ENCODE results near the gene CCDC61.

Gene CCDC61

GRCh38 chr19:45994998-45995714, at the start of gene CCDC61:
CCDC61 (plus strand) TSS chr19:45995467; CDS start chr19:46003019, 7,552 bp downstream.
- DNase-seq: peak; percentile 99
- TF ChIP-seq POLR2A (IDR thresholded peaks at IDR 0.05; ENCODE audit: low read length) (peak; percentile 77), GATA1 (IDR thresholded peaks at IDR 0.05; ENCODE audit: low read depth, low read length) (no peak)

DNA sequence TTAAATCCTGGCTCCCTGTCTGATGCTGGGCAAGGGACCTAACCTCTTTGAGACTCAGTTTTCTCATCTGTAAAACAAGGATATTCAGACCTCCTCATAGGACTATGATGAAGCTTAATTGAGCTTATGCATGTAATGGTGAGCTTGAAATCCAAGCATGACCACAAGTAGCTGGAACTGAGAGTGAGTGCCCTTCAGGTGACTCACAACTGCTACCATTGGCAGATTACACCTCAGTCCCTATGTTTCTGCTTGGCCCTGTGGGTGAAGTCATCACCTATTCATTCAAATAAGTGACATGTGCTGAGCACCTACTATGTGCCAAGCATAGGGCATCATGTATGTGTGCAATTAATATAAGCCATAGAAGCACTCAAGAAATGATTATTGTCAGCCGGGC, 47.3 kb upstream of the CCDC61 start:
- TF ChIP-seq GATA1 (IDR thresholded peaks at IDR 0.05; ENCODE audit: low read depth, low read length) (no peak), POLR2A (IDR thresholded peaks at IDR 0.05; ENCODE audit: low read length) (no peak)
- no peak for DNase-seq

DNA sequence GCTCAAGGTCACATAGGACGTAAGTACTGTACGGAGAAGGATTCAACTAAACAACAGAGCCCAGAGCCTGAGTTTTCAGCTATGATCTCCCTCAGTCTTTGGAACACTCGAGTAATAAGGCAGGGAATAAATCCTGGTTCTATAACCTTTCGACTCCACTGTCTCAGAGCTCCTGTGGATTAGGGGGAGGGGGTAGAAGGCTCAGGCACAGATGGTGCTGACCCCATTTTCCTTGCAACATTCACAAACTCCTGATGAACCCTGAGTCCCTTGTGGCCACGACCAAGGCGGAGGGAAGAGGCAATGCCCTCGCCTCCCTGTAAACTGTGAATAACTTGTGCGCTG, 43.0 kb upstream of the CCDC61 start:
- DNase-seq: no peak
- TF ChIP-seq GATA1 (IDR thresholded peaks at IDR 0.05; ENCODE audit: low read depth, low read length) (no peak), POLR2A (IDR thresholded peaks at IDR 0.05; ENCODE audit: low read length) (no peak)

DNA sequence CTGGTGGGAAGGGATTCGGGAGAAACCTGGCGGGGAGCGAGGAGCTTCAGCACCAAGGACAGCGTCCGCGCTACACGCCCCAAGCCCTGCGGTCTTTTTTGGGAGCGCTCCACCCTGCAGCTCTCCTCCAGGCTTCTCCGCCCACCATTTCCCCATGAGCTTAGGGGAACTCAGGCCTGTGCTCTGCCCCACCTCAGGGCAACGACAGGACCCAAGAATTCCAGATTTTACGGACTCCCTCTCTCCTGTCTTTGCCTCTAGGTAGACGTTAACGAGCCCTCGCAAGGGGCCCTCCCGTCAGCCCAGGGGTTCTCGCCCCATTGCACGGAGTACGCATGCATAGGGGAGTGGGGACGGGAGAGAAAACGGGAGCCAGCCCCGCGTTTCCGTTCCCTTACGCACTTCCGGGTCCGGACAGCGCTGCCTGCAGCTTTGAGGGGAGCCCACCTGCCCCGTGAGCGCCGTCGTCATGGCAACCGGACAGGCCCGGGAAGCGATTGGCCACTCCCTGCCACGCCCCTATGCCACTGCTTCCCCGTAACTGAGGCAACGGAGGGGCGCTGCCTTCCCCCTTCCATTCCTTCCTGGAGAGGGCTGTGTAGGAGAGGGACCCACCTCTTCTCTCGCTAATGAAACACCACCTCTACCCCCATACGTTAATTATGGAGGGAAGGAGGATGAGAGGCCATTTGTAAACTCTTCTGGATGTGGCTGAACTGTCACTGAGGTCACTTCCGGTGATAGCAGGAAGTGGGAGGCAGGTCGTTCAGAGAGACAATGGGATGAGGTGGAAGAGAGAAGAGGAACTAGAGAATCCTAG, 42.4 kb upstream of the CCDC61 start:
- TF ChIP-seq POLR2A (IDR thresholded peaks at IDR 0.05; ENCODE audit: low read length): no peak
- TF ChIP-seq GATA1 (IDR thresholded peaks at IDR 0.05; ENCODE audit: low read depth, low read length): no peak
- DNase-seq: peak; percentile 48 to 66

DNA sequence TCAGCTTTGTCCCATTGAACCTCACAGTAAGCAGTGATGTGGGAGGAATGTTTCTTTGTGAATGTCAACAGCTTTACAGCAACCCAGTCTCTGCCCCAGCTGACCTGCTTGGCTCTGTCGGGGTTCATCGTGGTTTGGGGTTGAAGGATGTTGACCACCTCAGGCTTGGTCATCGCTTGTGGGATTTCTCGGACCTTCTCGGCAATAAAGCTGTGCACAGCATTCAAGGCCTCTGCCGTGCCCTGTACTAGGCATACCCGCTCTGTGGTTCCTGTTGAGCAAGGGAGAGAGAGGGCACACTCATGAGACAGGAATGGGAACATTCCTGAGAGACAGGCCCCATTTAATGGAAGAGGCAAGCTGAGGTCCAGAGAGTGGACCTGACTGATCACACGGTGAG, 41.6 kb upstream of the CCDC61 start:
- TF ChIP-seq POLR2A (IDR thresholded peaks at IDR 0.05; ENCODE audit: low read length): no peak
- no peak for TF ChIP-seq GATA1 (IDR thresholded peaks at IDR 0.05; ENCODE audit: low read depth, low read length)
- DNase-seq: no peak

- TF ChIP-seq POLR2A (IDR thresholded peaks at IDR 0.05; ENCODE audit: low read length) (no peak), GATA1 (IDR thresholded peaks at IDR 0.05; ENCODE audit: low read depth, low read length) (no peak)
- DNase-seq: no peak
These were observed 41.1 kb upstream of the CCDC61 start for GRCh38 chr19:45954156-45954555.

GRCh38 chr19:45955905-45956608, 39.2 kb upstream of the CCDC61 start:
- TF ChIP-seq POLR2A (IDR thresholded peaks at IDR 0.05; ENCODE audit: low read length): no peak
- TF ChIP-seq GATA1 (IDR thresholded peaks at IDR 0.05; ENCODE audit: low read depth, low read length): no peak
- DNase-seq: no peak

DNA sequence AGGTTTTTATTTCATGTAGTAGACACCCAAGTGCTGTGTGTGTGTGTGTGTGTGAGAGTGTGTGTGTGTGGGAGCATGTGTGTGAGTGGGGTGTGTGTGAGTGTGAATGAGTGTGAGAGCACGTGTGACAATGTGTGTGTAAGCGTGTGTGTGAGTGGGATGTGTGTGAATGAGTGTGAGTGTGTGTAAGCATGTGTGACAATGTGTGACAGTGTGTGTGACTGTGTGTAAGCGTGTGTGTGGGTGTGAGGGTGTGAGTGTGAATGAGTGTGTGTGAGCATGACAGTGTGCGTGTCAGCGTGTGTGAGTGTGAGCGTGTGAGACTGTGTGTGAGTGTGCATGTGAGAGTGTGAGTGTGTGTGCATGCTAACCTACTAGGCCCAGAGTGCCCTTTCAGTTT, 36.9 kb upstream of the CCDC61 start:
- DNase-seq: no peak
- no peak for TF ChIP-seq POLR2A (IDR thresholded peaks at IDR 0.05; ENCODE audit: low read length)
- TF ChIP-seq GATA1 (IDR thresholded peaks at IDR 0.05; ENCODE audit: low read depth, low read length): no peak

DNA sequence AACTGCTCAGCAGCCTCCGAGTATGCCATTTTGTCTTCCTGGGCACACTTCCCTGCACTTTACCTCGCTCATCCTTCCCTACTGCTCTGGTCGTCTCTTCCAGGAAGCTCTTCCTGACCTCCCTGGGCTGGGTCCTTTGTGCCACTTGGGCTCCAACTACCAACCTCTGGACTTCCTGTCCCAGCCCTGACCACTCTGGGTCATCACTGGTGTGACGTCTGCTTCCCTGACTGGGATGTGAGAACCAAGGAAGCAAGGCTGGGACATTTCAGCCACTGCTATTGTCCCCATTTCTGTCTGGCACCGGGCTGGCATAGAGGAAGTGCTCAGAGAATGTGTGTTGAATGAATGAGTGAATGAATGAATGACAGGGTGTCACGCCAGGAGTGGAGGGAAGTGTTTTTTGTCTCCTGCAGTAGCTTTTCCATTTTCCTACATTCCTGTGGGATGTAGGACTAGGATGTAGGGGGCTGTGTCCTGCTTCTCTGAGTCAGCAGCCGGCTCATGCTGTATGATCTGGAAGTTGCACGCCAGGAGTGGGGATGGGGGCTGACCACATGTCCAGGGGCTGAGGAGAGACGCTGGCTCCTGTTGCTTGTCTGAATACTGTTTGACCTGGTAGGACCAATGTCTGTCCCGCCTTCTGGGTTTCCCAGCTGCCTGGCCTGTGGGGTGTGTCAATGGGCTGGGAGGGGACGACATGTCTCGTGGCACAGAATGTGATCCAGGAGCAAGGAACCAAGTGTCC, 36.3 kb upstream of the CCDC61 start:
- TF ChIP-seq POLR2A (IDR thresholded peaks at IDR 0.05; ENCODE audit: low read length): no peak
- no peak for TF ChIP-seq GATA1 (IDR thresholded peaks at IDR 0.05; ENCODE audit: low read depth, low read length)
- no peak for DNase-seq

DNA sequence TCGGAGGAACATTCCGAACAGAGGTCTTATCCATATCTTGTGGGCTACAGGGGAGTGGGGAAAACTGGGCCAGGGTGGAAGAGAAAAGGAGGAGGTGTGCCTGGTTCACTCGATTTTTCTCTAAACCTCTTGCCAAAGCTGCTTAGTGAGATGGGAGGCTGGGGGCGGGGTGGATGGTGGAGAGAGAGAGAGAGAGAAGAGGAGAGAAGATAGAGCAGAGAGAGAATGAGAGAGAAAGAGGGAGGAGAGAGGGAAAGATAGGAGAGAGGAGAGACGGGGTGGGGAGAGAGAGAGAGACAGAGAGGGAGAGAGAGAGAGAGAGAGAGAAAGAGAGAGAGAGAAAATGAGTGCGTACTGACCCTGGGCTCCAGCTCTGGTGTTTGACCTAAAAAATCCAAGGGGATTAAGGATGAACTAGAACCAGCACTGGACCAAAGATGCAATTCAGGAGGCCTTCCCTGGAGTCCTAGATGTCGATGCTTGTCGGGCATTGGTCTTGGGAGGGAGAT, 35.7 kb upstream of the CCDC61 start:
- no peak for DNase-seq
- TF ChIP-seq GATA1 (IDR thresholded peaks at IDR 0.05; ENCODE audit: low read depth, low read length) (no peak), POLR2A (IDR thresholded peaks at IDR 0.05; ENCODE audit: low read length) (no peak)

GRCh38 chr19:45960595-45961235, 34.6 kb upstream of the CCDC61 start:
- DNase-seq: no peak
- TF ChIP-seq GATA1 (IDR thresholded peaks at IDR 0.05; ENCODE audit: low read depth, low read length) (no peak), POLR2A (IDR thresholded peaks at IDR 0.05; ENCODE audit: low read length) (no peak)

DNA sequence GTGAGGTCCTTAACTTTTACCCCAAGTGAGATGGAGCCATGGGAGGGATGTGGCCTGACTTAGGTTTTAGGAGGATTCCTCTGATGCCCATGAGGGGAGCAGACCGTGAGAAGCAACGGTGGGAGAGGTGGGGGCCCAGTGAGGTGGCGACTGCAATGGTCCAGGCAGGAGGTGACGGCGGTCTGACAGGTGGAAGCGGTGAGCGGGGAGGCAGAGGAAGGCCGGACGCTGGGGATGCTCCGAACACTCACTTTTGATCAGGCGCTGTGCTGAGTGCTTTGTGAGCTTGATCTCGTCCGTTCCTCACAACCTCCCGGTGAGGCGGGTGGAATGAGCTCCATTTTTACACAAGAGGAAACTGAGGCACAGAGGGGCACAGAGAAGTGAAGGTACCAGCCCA, 33.2 kb upstream of the CCDC61 start:
- DNase-seq: no peak
- no peak for TF ChIP-seq POLR2A (IDR thresholded peaks at IDR 0.05; ENCODE audit: low read length)
- TF ChIP-seq GATA1 (IDR thresholded peaks at IDR 0.05; ENCODE audit: low read depth, low read length): no peak

DNA sequence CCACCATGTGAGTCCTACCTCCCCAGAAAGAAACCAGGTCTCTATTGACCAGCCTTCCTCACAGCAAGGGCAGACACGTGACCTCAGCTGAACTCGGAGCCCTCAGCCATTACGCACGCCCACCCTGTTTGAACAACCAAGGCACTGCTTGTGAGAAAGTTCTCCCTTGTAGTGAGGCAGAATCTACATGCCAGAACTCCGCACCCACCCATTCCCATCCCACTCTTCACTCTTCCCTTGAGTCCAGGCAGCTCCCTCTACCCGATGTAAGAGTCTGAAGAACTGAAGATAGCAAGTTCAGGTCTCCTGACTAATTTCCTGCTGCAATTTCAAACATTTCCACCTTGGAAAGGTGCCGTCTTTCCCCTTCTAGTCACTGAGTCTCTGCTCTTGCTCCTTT, 28.0 kb upstream of the CCDC61 start:
- TF ChIP-seq GATA1 (IDR thresholded peaks at IDR 0.05; ENCODE audit: low read depth, low read length) (no peak), POLR2A (IDR thresholded peaks at IDR 0.05; ENCODE audit: low read length) (no peak)
- DNase-seq: no peak
